KMS-11 (cell line): ENCODE results near the gene ATP6V1B1.

ENCODE experiments used
- H2AFZ ChIP-seq: fragments of 200-600 bp; sonication (generic); 2 replicates; pipeline ENCODE4 v1.6.1; 2016; ENCODE audit warnings: antibody characterized with exemption, mixed run types, low read depth
- H3K27ac ChIP-seq: fragments of 200-600 bp; sonication (generic); 2 replicates; pipeline ENCODE4 v1.6.1; 2016; ENCODE audit warnings: mild to moderate bottlenecking, mixed run types
- H3K27me3 ChIP-seq: fragments of 200-600 bp; sonication (generic); 2 replicates; pipeline ENCODE4 v1.6.1; 2017; ENCODE audit warnings: mild to moderate bottlenecking, low read depth, mixed run types, moderate library complexity; ENCODE audit not compliant: insufficient read depth
- H3K36me3 ChIP-seq: fragments of 200-600 bp; sonication (generic); 2 replicates; pipeline ENCODE4 v1.6.1; 2017; ENCODE audit warnings: mild to moderate bottlenecking, mixed run types; ENCODE audit not compliant: insufficient read depth
- H3K4me1 ChIP-seq: fragments of 200-600 bp; sonication (generic); 2 replicates; pipeline ENCODE4 v1.6.1; 2016; ENCODE audit warnings: mild to moderate bottlenecking, low read depth, mixed run types; ENCODE audit not compliant: poor library complexity, severe bottlenecking
- H3K4me2 ChIP-seq: fragments of 200-600 bp; sonication (generic); 2 replicates; pipeline ENCODE4 v1.7.0; 2016; ENCODE audit warnings: mild to moderate bottlenecking, mixed run types
- H3K4me3 ChIP-seq: fragments of 200-600 bp; sonication (generic); IDR thresholded peaks from 2 replicates; pipeline ENCODE4 v1.6.1; 2017; ENCODE audit warnings: low read depth, low read length, mixed read lengths; ENCODE audit not compliant: insufficient read depth
- H3K79me2 ChIP-seq: fragments of 200-600 bp; sonication (generic); 2 replicates; pipeline ENCODE4 v1.6.1; 2016; ENCODE audit warnings: low read depth, mixed run types; ENCODE audit not compliant: insufficient read depth
- H3K9ac ChIP-seq: fragments of 200-600 bp; sonication (generic); 2 replicates; pipeline ENCODE4 v1.6.1; 2016; ENCODE audit warnings: mild to moderate bottlenecking, mixed run types
- H4K20me1 ChIP-seq: fragments of 200-600 bp; sonication (generic); 2 replicates; pipeline ENCODE4 v1.6.1; 2016; ENCODE audit warnings: mild to moderate bottlenecking, mixed run types; ENCODE audit not compliant: insufficient read depth
- TF ChIP-seq, protein P1 (sequence below): fragments of 200-600 bp; sonication (generic); conservative IDR thresholded peaks from 2 replicates; pipeline ENCODE4 v1.6.1; 2017; ENCODE audit warnings: low read depth, mild to moderate bottlenecking, antibody characterized with exemption, low read length, moderate library complexity, mixed read lengths

Gene ATP6V1B1

DNA sequence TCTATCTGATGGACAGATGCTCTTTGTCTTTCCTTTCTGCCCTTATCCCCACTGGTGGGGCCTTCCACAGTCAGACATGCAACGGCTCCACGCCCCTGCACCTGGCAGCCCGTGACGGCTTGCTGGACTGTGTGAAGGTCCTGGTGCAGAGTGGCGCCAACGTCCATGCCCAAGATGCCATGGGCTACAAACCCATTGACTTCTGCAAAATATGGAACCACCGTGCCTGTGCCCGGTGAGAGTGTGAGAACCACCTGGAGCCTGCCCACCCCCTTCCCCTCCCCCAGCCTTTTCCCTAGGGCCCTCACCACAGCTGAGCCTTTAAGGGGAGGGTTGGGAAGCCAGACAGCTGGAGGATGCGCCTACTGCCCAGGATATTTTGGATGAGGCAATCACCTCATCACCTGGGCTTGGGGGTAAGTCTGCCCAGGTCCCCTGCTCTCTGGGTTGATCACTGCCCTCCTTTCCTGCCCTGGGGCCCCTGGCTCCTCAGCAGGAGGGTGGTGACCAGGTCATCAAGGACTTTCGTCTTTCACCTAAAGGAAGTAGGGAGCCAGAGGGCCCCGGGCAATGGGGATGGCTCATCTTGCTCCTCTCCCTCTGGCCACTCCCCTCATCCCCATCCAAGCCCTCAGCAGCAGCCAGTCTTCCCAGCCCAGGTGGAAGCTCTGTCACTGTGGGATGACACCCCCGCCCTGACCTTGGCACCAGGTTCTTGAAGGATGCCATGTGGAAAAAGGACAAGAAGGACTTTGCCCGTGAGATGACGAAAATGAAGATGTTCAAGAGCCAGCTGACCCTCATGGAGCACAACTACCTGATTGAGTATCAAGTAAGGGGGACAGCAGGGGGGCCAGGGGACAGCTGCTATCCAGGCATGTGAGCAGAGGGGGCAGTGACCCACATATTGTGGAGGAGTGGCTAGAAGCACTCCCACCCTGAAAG is 46.4 kb downstream of the ATP6V1B1 start:
- TF ChIP-seq, protein P1, sequence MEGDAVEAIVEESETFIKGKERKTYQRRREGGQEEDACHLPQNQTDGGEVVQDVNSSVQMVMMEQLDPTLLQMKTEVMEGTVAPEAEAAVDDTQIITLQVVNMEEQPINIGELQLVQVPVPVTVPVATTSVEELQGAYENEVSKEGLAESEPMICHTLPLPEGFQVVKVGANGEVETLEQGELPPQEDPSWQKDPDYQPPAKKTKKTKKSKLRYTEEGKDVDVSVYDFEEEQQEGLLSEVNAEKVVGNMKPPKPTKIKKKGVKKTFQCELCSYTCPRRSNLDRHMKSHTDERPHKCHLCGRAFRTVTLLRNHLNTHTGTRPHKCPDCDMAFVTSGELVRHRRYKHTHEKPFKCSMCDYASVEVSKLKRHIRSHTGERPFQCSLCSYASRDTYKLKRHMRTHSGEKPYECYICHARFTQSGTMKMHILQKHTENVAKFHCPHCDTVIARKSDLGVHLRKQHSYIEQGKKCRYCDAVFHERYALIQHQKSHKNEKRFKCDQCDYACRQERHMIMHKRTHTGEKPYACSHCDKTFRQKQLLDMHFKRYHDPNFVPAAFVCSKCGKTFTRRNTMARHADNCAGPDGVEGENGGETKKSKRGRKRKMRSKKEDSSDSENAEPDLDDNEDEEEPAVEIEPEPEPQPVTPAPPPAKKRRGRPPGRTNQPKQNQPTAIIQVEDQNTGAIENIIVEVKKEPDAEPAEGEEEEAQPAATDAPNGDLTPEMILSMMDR, result no peak
- Histone ChIP-seq H2AFZ (no peak overlapping the region), H3K4me3 (no peak overlapping the region), H3K27me3 (no peaks in the 10 kb centered on the region), H4K20me1 (no peaks in the 10 kb centered on the region), H3K27ac (no peak overlapping the region), H3K79me2 (no peaks in the 10 kb centered on the region), H3K4me2 (no peak overlapping the region), H3K36me3 (no peaks in the 10 kb centered on the region; the same call in 1 of the 2 replicates), H3K9ac (no peak overlapping the region), H3K4me1 (peaks cover 9% of the 10 kb centered on the region)

DNA sequence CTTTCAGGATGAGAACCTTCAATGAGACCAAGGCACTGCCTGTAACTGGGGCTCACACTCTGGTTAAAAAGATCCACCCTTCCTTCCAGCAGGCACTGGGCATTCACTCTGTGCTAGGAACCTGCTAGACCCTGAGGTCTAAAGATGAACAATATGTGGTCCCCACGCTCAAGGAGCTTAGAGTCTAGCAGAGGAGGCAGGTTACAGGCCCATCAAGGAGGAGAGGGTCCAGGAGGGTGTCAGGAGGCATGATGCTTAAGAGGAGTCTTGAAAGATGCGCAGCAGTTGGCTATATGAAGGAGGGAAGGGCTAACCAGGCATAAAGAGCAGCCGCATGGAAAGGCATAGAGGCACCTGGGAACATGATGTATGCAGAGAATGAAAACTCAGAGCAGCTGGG is 47.3 kb downstream of the ATP6V1B1 start:
- TF ChIP-seq, protein P1, result no peak
- no peak overlapping the region for H3K4me3 ChIP-seq
- peaks cover 3% of the 10 kb centered on the region for H3K4me1 ChIP-seq
- no peak overlapping the region for H2AFZ ChIP-seq
- no peaks in the 10 kb centered on the region for H3K27me3 ChIP-seq
- H3K27ac ChIP-seq, result no peak overlapping the region
- no peaks in the 10 kb centered on the region for H4K20me1 ChIP-seq
- H3K79me2 ChIP-seq, result no peaks in the 10 kb centered on the region
- H3K4me2 ChIP-seq, result no peak overlapping the region
- no peaks in the 10 kb centered on the region; the same call in 1 of the 2 replicates for H3K36me3 ChIP-seq
- H3K9ac ChIP-seq, result no peak overlapping the region

DNA sequence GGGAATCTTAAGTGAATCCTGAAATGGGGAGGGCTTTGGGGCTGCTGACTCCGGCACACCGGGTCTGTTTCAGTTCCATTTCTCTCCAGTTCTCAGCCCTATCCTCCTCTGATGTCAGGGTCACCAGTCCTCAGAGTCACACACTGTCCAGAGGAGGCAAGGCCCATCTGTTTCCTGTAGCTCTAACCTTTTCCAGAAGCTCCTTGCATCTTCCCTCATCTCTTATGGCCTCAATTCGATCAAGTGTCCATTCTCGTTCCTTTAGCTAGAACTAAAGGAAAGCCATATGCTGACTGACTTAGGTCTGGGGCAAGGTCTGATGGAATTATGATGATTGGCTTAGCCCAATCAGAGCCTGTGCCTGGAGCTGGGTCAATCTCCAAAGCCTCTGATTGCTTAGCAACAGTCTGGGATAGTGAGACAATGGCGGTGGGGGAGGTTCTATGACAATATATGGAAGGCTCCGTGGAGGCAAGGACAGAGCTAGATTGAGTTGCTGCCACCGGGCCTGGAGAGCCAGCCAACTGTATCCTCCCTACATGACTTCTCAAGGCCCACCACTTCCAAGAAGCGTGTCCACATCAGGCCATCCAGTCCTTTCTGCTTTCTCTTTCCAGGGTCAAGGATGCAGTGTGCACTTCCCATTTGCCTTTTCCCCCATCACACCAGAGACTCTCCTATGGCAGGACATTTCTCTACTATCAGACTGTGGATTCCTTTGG is 48.0 kb downstream of the ATP6V1B1 start:
- no peaks in the 10 kb centered on the region for H3K79me2 ChIP-seq
- H3K4me3 ChIP-seq, result no peak overlapping the region
- no peak overlapping the region for H3K9ac ChIP-seq
- no peak overlapping the region for H2AFZ ChIP-seq
- no peaks in the 10 kb centered on the region for H3K4me1 ChIP-seq
- H3K27me3 ChIP-seq, result no peaks in the 10 kb centered on the region
- H3K36me3 ChIP-seq, result no peaks in the 10 kb centered on the region; the same call in 1 of the 2 replicates
- H3K4me2 ChIP-seq, result no peak overlapping the region
- no peaks in the 10 kb centered on the region for H4K20me1 ChIP-seq
- H3K27ac ChIP-seq, result no peak overlapping the region
- TF ChIP-seq, protein P1, result no peak

DNA sequence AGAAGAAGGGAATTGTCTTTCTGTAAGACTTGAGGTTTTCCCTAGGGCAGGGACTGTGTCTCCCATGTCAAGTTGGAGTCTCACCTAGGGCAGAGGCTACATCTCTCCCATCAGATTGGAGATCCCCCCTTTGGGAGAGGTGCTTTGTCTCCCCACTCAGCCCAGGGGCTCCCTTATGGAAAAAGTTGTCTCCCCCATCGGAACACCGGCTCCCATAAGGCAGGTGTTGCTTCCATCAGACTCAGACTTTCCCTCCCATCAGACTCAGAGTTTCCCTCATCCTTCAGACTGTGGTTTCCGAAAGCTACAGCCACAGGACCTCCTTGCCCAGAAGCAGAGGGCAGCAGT is 48.5 kb downstream of the ATP6V1B1 start:
- no peak overlapping the region for H3K4me2 ChIP-seq
- no peak overlapping the region for H3K27ac ChIP-seq
- no peaks in the 10 kb centered on the region for H3K79me2 ChIP-seq
- H3K4me1 ChIP-seq, result no peaks in the 10 kb centered on the region
- H3K27me3 ChIP-seq, result no peaks in the 10 kb centered on the region
- H4K20me1 ChIP-seq, result no peaks in the 10 kb centered on the region
- no peak overlapping the region for H3K9ac ChIP-seq
- TF ChIP-seq, protein P1, result no peak
- no peaks in the 10 kb centered on the region; the same call in 1 of the 2 replicates for H3K36me3 ChIP-seq
- no peak overlapping the region for H2AFZ ChIP-seq
- no peak overlapping the region for H3K4me3 ChIP-seq
